ENCODE results near the gene PALLD. TPM values are rescaled to one million over a fixed set of nuclear protein-coding genes. Genes with fewer than 3 reads are reported as not detected.

PALLD gene
- total RNA-seq, 1 experiment from 2014 or later, result 18.3 TPM

GRCh38 chr4:168881781-168882420 lies 385.0 kb downstream of the PALLD start:
- Histone ChIP-seq H2BK15ac (ENCODE audit: low read depth, low read length) (no peak overlapping the region), H3K56ac (ENCODE audit: insufficient read length, low read depth, low read length) (no peak overlapping the region), H2BK12ac (ENCODE audit: insufficient read length, low read depth, low read length) (no peak overlapping the region), H3K4me1 (ENCODE audit: insufficient read depth, low read length) (no peaks in the 10 kb centered on the region), H3K27ac (ENCODE audit: insufficient read length, low read depth, low read length) (no peak overlapping the region), H4K5ac (ENCODE audit: insufficient read length, low read depth, low read length) (no peak overlapping the region), H3K9me3 (ENCODE audit: control insufficient read depth, low read depth, low read length) (no peaks in the 10 kb centered on the region), H3K9ac (ENCODE audit: extremely low read depth, insufficient read length, low read length) (no peak overlapping the region), H3T11ph (ENCODE audit: low read length) (no peak overlapping the region), H3K14ac (ENCODE audit: insufficient read depth, low read length) (no peak overlapping the region), H4K20me1 (ENCODE audit: control insufficient read depth, insufficient read depth, insufficient read length) (no peaks in the 10 kb centered on the region), H3K79me1 (ENCODE audit: insufficient read depth, low read depth, low read length, poor library complexity, severe bottlenecking) (no peaks in the 10 kb centered on the region), H3K4me2 (ENCODE audit: insufficient read depth, insufficient read length, low read length) (no peak overlapping the region), H3K4ac (ENCODE audit: low read depth, low read length) (no peak overlapping the region), H3K27me3 (ENCODE audit: insufficient read depth, low read length) (no peaks in the 10 kb centered on the region; the same call in 1 of the 2 replicates), H2AK5ac (ENCODE audit: insufficient read length, low read length) (no peak overlapping the region), H2BK20ac (ENCODE audit: low read depth, low read length, poor library complexity, severe bottlenecking) (no peak overlapping the region), H3K23me2 (ENCODE audit: insufficient read length, low read depth, low read length, poor library complexity, severe bottlenecking) (peaks cover 3% of the 10 kb centered on the region), H3K79me2 (ENCODE audit: insufficient read depth, low read length) (no peaks in the 10 kb centered on the region), H3K23ac (ENCODE audit: insufficient read length, low read depth, low read length) (no peak overlapping the region), H3K18ac (ENCODE audit: insufficient read length, low read depth, low read length) (no peak overlapping the region), H4K8ac (replicated peaks; ENCODE audit: insufficient read length, low read depth, low read length) (no peak overlapping the region), H4K91ac (ENCODE audit: insufficient read length, low read depth, low read length) (no peak overlapping the region), H2BK5ac (ENCODE audit: insufficient read length, low read length) (no peak overlapping the region), H2BK120ac (ENCODE audit: low read depth, low read length, poor library complexity, severe bottlenecking) (no peak overlapping the region), H2AFZ (ENCODE audit: low read length) (no peak overlapping the region)
- TF ChIP-seq CTCF (conservative IDR thresholded peaks at IDR 0.05), result no peak
- H3K4me1 Mint-ChIP-seq, result peaks cover 9 to 10% of the 10 kb centered on the region in 2 experiments; a peak in 2 of 4 replicates
- no CpG with 5 or more reads among the region's 7 CpGs for WGBS (ENCODE audit: extremely low coverage, insufficient read length, low lambda C conversion rate)
- no peak for DNase-seq
- no peak overlapping the region for H3K4me3 Mint-ChIP-seq
- peaks cover 24% of the 10 kb centered on the region for H3K27me3 Mint-ChIP-seq (ENCODE audit: low read depth)
- H3K9me3 Mint-ChIP-seq, result no peaks in the 10 kb centered on the region
- H3K36me3 Mint-ChIP-seq (ENCODE audit: insufficient read depth in 1 of 3, low read depth in 3 of 3), result 0 out of 7 replicates have a peak, but pooled peaks cover 0 to 7% (median 0%) of the 10 kb centered on the region in 3 experiments
- no peak overlapping the region for H3K27ac Mint-ChIP-seq

Measured in H9 (cell line).